NCI-H460 (cell line): Measurements from ENCODE around the gene TWNK. TPM values are rescaled to one million over a fixed set of nuclear protein-coding genes. Genes with fewer than 3 reads are reported as not detected.
A peak's percentile ranks its signal among the peaks of the same experiment; 100 is the strongest.

Experiments used
- DNase-seq: peaks from one replicate; pipeline ENCODE4 v3.0.0-alpha.2; 2016; ENCODE audit warnings: low read depth; ENCODE audit errors: extremely low read depth
- total RNA-seq: library from RNA; depleted of rRNA; stranded (reverse); fragments of >200 nt; shearing (Covaris generic); gene quantifications from 2 replicates; pipeline ENCODE4 v1.2.3, GENCODE V29; 2014

Gene TWNK
- total RNA-seq, 1 experiment from 2014 or later = 19.9 TPM

- no peak for DNase-seq
These were observed 20.8 kb downstream of the TWNK start for GRCh38 chr10:101007915-101008822.

- DNase-seq = no peak
These were observed 21.6 kb downstream of the TWNK start for GRCh38 chr10:101008823-101009423.

GRCh38 chr10:101010329-101010728 lies 23.0 kb downstream of the TWNK start:
- no peak for DNase-seq

GRCh38 chr10:101011517-101012423 lies 24.4 kb downstream of the TWNK start:
- no peak for DNase-seq

GRCh38 chr10:101012525-101013364 lies 25.4 kb downstream of the TWNK start:
- peak; percentile 95 for DNase-seq

- DNase-seq = no peak
These were observed 26.1 kb downstream of the TWNK start for GRCh38 chr10:101013365-101013825.

- DNase-seq = no peak
These were observed 27.0 kb downstream of the TWNK start for GRCh38 chr10:101014230-101014884.

- DNase-seq = no peak
These were observed 27.7 kb downstream of the TWNK start for GRCh38 chr10:101014966-101015581.

- no peak for DNase-seq
These were observed 28.2 kb downstream of the TWNK start for GRCh38 chr10:101015582-101015973.

GRCh38 chr10:101016814-101017213 lies 29.5 kb downstream of the TWNK start:
- no peak for DNase-seq

- no peak for DNase-seq
These were observed 30.8 kb downstream of the TWNK start for GRCh38 chr10:101018118-101018599.

GRCh38 chr10:101018600-101019439 lies 31.5 kb downstream of the TWNK start:
- DNase-seq = peak; percentile 79

- no peak for DNase-seq
These were observed 32.0 kb downstream of the TWNK start for GRCh38 chr10:101019440-101019703.

GRCh38 chr10:101020427-101021075 lies 33.2 kb downstream of the TWNK start:
- no peak for DNase-seq

- no peak for DNase-seq
These were observed 33.9 kb downstream of the TWNK start for GRCh38 chr10:101021239-101021638.

GRCh38 chr10:101021692-101022251 lies 34.4 kb downstream of the TWNK start:
- DNase-seq = no peak

GRCh38 chr10:101022967-101023705 lies 35.8 kb downstream of the TWNK start:
- no peak for DNase-seq
